GM23338 (cell line): ENCODE results near the gene CRP. TPM values are rescaled to one million over a fixed set of nuclear protein-coding genes. Genes with fewer than 3 reads are reported as not detected.

Source experiments
- ATAC-seq: fragments of 200-7000 bp; cut with Tn5 transposase; 3 replicates; pipeline ENCODE4 v1.9.1; 2020
- DNase-seq: peaks from one replicate; pipeline ENCODE4 v3.0.0-alpha.2; 2015; ENCODE audit warnings: low spot score
- H2AFZ ChIP-seq: fragments of 200-600 bp; sonication (generic); 2 replicates; pipeline ENCODE4 v1.8.0; 2016; ENCODE audit warnings: antibody characterized with exemption, mild to moderate bottlenecking, moderate library complexity
- H3F3A ChIP-seq: fragments of 200-600 bp; sonication (generic); replicated peaks from 2 replicates; pipeline ENCODE4 v1.8.0; 2017; ENCODE audit warnings: antibody characterized with exemption, mixed run types, low read depth
- H3K27ac ChIP-seq: fragments of 200-600 bp; sonication (generic); 2 replicates; pipeline ENCODE4 v1.6.1; 2016; ENCODE audit warnings: low read depth
- H3K27me3 ChIP-seq: fragments of 200-600 bp; sonication (generic); 2 replicates; pipeline ENCODE4 v1.8.0; 2016; ENCODE audit warnings: mild to moderate bottlenecking, mixed run types, moderate library complexity; ENCODE audit not compliant: insufficient read depth
- H3K36me3 ChIP-seq: fragments of 200-600 bp; sonication (generic); 2 replicates; pipeline ENCODE4 v1.8.0; 2016; ENCODE audit warnings: mild to moderate bottlenecking; ENCODE audit not compliant: insufficient read depth
- H3K4me1 ChIP-seq: fragments of 200-600 bp; sonication (generic); 2 replicates; pipeline ENCODE4 v1.8.0; 2016; ENCODE audit warnings: mild to moderate bottlenecking, moderate library complexity; ENCODE audit not compliant: insufficient read depth
- H3K4me2 ChIP-seq: fragments of 200-600 bp; sonication (generic); 2 replicates; pipeline ENCODE4 v1.7.1; 2017; ENCODE audit warnings: mixed run types
- H3K4me3 ChIP-seq: fragments of 200-600 bp; sonication (generic); 2 replicates; pipeline ENCODE4 v1.6.1; 2016; ENCODE audit warnings: mixed run types
- H3K79me2 ChIP-seq: fragments of 200-600 bp; sonication (generic); replicated peaks from 2 replicates; pipeline ENCODE4 v1.8.0; 2017; ENCODE audit warnings: mild to moderate bottlenecking; ENCODE audit not compliant: insufficient read depth
- H3K9me2 ChIP-seq: fragments of 200-600 bp; sonication (generic); 2 replicates; pipeline ENCODE4 v1.8.0; 2017; ENCODE audit not compliant: insufficient read depth
- H4K20me1 ChIP-seq: fragments of 200-600 bp; sonication (generic); replicated peaks from 2 replicates; pipeline ENCODE4 v1.8.0; 2017; ENCODE audit warnings: mild to moderate bottlenecking; ENCODE audit not compliant: insufficient read depth
- H3K27ac Mint-ChIP-seq: 2 replicates; pipeline ENCODE4 v1.8.0; 2020; ENCODE audit warnings: inconsistent platforms, mild to moderate bottlenecking, moderate library complexity, mixed read lengths
- H3K27me3 Mint-ChIP-seq: 3 replicates; pipeline ENCODE4 v1.8.0; 2022; ENCODE audit warnings: low read depth, mild to moderate bottlenecking, moderate library complexity, mixed read lengths, inconsistent platforms; ENCODE audit not compliant: insufficient read depth, poor library complexity
- H3K36me3 Mint-ChIP-seq: 3 replicates; pipeline ENCODE4 v1.8.0; 2021; ENCODE audit warnings: low read depth, mild to moderate bottlenecking, inconsistent platforms, moderate library complexity, mixed read lengths
- H3K4me1 Mint-ChIP-seq: 3 replicates; pipeline ENCODE4 v1.8.0; 2020; ENCODE audit warnings: mild to moderate bottlenecking, inconsistent platforms, mixed read lengths
- H3K4me3 Mint-ChIP-seq: 3 replicates; pipeline ENCODE4 v1.8.0; 2021; ENCODE audit warnings: moderate library complexity, mild to moderate bottlenecking, inconsistent platforms, mixed read lengths
- H3K9me3 Mint-ChIP-seq: 3 replicates; pipeline ENCODE4 v1.8.0; 2020; ENCODE audit warnings: moderate library complexity, mild to moderate bottlenecking, inconsistent platforms, mixed read lengths
- CTCF ChIP-seq, 2 experiments: fragments of 200-600 bp in 1 of 2; sonication (generic) in 1 of 2; conservative IDR thresholded peaks; 2 replicates each; pipeline versions ENCODE4 v1.5.1 to v1.6.1; 2016 to 2017; ENCODE audit warnings: antibody characterized with exemption in 2 of 2, low read depth in 2 of 2, mild to moderate bottlenecking in 2 of 2, moderate library complexity in 1 of 2
- NANOG ChIP-seq: IDR thresholded peaks from 2 replicates; pipeline ENCODE4 v1.6.1; 2016; ENCODE audit warnings: antibody characterized with exemption, borderline replicate concordance
- POLR2AphosphoS5 ChIP-seq: IDR thresholded peaks from 2 replicates; pipeline ENCODE4 v1.6.1; 2016; ENCODE audit warnings: antibody characterized with exemption, low read depth
- STAT1 ChIP-seq: IDR thresholded peaks from one replicate; pipeline ENCODE4 v1.6.1; 2016; ENCODE audit warnings: antibody characterized with exemption; ENCODE audit not compliant: unreplicated experiment
- ZNF114 ChIP-seq: fragments of 250-450 bp; sonication (Bioruptor Pico); IDR thresholded peaks from 2 replicates; pipeline ENCODE4 v1.5.0; 2020; ENCODE audit warnings: mild to moderate bottlenecking, moderate library complexity
- polyA plus RNA-seq: library from polyadenylated mRNA; unstranded; fragments of >200 nt; fragmentation: Nextera tagmentation; extraction: Ambion mirVana; gene quantifications from 2 replicates; pipeline ENCODE4 v1.2.1, GENCODE V29; 2016
- total RNA-seq: library from RNA; depleted of rRNA; stranded (reverse); fragments of >200 nt; shearing (Covaris generic); gene quantifications from 2 replicates; pipeline ENCODE4 v1.2.3, GENCODE V29; 2014
- TF ChIP-seq, protein P1 (sequence below): fragments of 250-450 bp; sonication (Bioruptor Pico); IDR thresholded peaks from 2 replicates; pipeline ENCODE4 v1.5.0; 2020; ENCODE audit warnings: mild to moderate bottlenecking, moderate library complexity

The CRP gene
- total and polyA plus RNA-seq, 2 experiments from 2014 or later, result not detected

GRCh38 chr1:159704481-159704880 lies 9.9 kb downstream of the CRP start:
- 0 out of 2 replicates have a peak, but pooled peaks cover 11% of the 10 kb centered on the region for H3K9me2 ChIP-seq
- no peak overlapping the region for H3K27ac Mint-ChIP-seq

GRCh38 chr1:159700312-159700711 lies 14.1 kb downstream of the CRP start:
- Mint-ChIP-seq H3K4me3 (no peak overlapping the region), H3K27ac (no peak overlapping the region), H3K4me1 (peaks cover 8% of the 10 kb centered on the region), H3K27me3 (no peaks in the 10 kb centered on the region), H3K36me3 (no peaks in the 10 kb centered on the region), H3K9me3 (no peaks in the 10 kb centered on the region)
- ATAC-seq (peak; percentile 65), DNase-seq (peak; percentile 38)
- no peaks in the 10 kb centered on the region; the same call in 1 of the 2 replicates for H3K4me1 ChIP-seq
- H3K27ac ChIP-seq, result no peak overlapping the region
- H3K36me3 ChIP-seq, result no peaks in the 10 kb centered on the region
- H3K79me2 ChIP-seq, result no peaks in the 10 kb centered on the region
- no peak for TF ChIP-seq POLR2AphosphoS5
- TF ChIP-seq NANOG, result no peak
- TF ChIP-seq, protein P1, sequence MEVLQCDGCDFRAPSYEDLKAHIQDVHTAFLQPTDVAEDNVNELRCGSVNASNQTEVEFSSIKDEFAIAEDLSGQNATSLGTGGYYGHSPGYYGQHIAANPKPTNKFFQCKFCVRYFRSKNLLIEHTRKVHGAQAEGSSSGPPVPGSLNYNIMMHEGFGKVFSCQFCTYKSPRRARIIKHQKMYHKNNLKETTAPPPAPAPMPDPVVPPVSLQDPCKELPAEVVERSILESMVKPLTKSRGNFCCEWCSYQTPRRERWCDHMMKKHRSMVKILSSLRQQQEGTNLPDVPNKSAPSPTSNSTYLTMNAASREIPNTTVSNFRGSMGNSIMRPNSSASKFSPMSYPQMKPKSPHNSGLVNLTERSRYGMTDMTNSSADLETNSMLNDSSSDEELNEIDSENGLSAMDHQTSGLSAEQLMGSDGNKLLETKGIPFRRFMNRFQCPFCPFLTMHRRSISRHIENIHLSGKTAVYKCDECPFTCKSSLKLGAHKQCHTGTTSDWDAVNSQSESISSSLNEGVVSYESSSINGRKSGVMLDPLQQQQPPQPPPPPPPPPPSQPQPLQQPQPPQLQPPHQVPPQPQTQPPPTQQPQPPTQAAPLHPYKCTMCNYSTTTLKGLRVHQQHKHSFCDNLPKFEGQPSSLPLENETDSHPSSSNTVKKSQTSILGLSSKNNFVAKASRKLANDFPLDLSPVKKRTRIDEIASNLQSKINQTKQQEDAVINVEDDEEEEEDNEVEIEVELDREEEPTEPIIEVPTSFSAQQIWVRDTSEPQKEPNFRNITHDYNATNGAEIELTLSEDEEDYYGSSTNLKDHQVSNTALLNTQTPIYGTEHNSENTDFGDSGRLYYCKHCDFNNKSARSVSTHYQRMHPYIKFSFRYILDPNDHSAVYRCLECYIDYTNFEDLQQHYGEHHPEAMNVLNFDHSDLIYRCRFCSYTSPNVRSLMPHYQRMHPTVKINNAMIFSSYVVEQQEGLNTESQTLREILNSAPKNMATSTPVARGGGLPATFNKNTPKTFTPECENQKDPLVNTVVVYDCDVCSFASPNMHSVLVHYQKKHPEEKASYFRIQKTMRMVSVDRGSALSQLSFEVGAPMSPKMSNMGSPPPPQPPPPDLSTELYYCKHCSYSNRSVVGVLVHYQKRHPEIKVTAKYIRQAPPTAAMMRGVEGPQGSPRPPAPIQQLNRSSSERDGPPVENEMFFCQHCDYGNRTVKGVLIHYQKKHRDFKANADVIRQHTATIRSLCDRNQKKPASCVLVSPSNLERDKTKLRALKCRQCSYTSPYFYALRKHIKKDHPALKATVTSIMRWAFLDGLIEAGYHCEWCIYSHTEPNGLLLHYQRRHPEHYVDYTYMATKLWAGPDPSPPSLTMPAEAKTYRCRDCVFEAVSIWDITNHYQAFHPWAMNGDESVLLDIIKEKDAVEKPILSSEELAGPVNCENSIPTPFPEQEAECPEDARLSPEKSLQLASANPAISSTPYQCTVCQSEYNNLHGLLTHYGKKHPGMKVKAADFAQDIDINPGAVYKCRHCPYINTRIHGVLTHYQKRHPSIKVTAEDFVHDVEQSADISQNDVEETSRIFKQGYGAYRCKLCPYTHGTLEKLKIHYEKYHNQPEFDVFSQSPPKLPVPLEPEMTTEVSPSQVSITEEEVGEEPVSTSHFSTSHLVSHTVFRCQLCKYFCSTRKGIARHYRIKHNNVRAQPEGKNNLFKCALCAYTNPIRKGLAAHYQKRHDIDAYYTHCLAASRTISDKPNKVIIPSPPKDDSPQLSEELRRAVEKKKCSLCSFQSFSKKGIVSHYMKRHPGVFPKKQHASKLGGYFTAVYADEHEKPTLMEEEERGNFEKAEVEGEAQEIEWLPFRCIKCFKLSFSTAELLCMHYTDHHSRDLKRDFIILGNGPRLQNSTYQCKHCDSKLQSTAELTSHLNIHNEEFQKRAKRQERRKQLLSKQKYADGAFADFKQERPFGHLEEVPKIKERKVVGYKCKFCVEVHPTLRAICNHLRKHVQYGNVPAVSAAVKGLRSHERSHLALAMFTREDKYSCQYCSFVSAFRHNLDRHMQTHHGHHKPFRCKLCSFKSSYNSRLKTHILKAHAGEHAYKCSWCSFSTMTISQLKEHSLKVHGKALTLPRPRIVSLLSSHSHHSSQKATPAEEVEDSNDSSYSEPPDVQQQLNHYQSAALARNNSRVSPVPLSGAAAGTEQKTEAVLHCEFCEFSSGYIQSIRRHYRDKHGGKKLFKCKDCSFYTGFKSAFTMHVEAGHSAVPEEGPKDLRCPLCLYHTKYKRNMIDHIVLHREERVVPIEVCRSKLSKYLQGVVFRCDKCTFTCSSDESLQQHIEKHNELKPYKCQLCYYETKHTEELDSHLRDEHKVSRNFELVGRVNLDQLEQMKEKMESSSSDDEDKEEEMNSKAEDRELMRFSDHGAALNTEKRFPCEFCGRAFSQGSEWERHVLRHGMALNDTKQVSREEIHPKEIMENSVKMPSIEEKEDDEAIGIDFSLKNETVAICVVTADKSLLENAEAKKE (CRISPR knock-in tag), result no peak
- peak; percentile 15 to 38; a peak in 2 of 4 replicates for TF ChIP-seq CTCF (conservative IDR thresholded peaks at IDR 0.05; ENCODE audit: low read depth in 2 of 2)
- no peaks in the 10 kb centered on the region for H3F3A ChIP-seq
- H4K20me1 ChIP-seq, result no peaks in the 10 kb centered on the region
- H3K4me2 ChIP-seq, result no peak overlapping the region
- peak overlapping the region; percentile 89; the same call in 1 of the 2 replicates for H2AFZ ChIP-seq
- 0 out of 2 replicates have a peak, but pooled peaks cover 11% of the 10 kb centered on the region for H3K9me2 ChIP-seq
- no peak overlapping the region for H3K4me3 ChIP-seq
- H3K27me3 ChIP-seq, result no peaks in the 10 kb centered on the region

More at GRCh38 chr1:159704481-159704880, 9.9 kb downstream of the CRP start:
- Mint-ChIP-seq H3K36me3 (no peaks in the 10 kb centered on the region), H3K4me1 (peaks cover 8% of the 10 kb centered on the region), H3K4me3 (no peak overlapping the region), H3K27me3 (no peaks in the 10 kb centered on the region), H3K9me3 (no peaks in the 10 kb centered on the region)
- Histone ChIP-seq H3K27ac (no peak overlapping the region), H3K27me3 (no peaks in the 10 kb centered on the region), H4K20me1 (no peaks in the 10 kb centered on the region), H2AFZ (no peak overlapping the region), H3F3A (no peaks in the 10 kb centered on the region), H3K79me2 (no peaks in the 10 kb centered on the region), H3K4me3 (no peak overlapping the region), H3K4me2 (no peak overlapping the region), H3K36me3 (no peaks in the 10 kb centered on the region), H3K4me1 (no peaks in the 10 kb centered on the region; the same call in 1 of the 2 replicates)
- TF ChIP-seq STAT1, result no peak
- TF ChIP-seq ZNF114 (CRISPR knock-in tag), result no peak
- no peak for DNase-seq
- ATAC-seq, result no peak
